ENCODE data around the gene GALK2. TPM values are rescaled to one million over a fixed set of nuclear protein-coding genes. Genes with fewer than 3 reads are reported as not detected.
A peak's percentile ranks its signal among the peaks of the same experiment; 100 is the strongest.

Gene GALK2
- polyA plus RNA-seq (20.7 to 29.7 TPM (median 29.7 TPM) in 3 replicates), polyA minus RNA-seq (16.0 to 35.2 TPM (median 29.2 TPM) in 3 replicates)
- polyA plus RNA-seq (2011; ENCODE audit: low read depth), result 14.3 TPM
- polyA plus RNA-seq (2011; cell fraction: cytosol; rRNA removed), result 14.9 and 19.7 TPM in 2 replicates
- 21.6 and 24.9 TPM in 2 replicates for polyA plus RNA-seq (2011; cell fraction: nucleus; rRNA removed)
- 19.6 and 22.5 TPM in 2 replicates for polyA plus RNA-seq (2012; ENCODE audit: low replicate concordance)
- 10.7 TPM for polyA minus RNA-seq (2011; cell fraction: cytosol; rRNA and poly(A)+ RNA removed)
- 19.0 and 26.9 TPM in 2 replicates for polyA minus RNA-seq (2011; cell fraction: nucleus; rRNA and poly(A)+ RNA removed)

- Histone ChIP-seq H3K9ac (ENCODE audit: control insufficient read depth, extremely low read depth, insufficient read depth, low read length) (peak within 1 kb of the TSS; percentile 95), H3K9me3 (ENCODE audit: control insufficient read depth, low read depth, low read length) (no peaks in the 10 kb centered on the region), H3K9me1 (ENCODE audit: control insufficient read depth, extremely low read depth, insufficient read depth, low read length) (no peaks in the 10 kb centered on the region), H2AFZ (ENCODE audit: control insufficient read depth, low read length) (peak within 1 kb of the TSS; percentile 98), H3K79me2 (ENCODE audit: control insufficient read depth, insufficient read depth, low read length) (peaks cover 30% of the 10 kb centered on the region), H3K4me3 (ENCODE audit: control insufficient read depth in 2 of 3, extremely low read depth in 1 of 3, insufficient read depth in 2 of 3, low read depth in 1 of 3, low read length in 3 of 3) (peak within 1 kb of the TSS; percentile 50 to 93 (median 78)), H3K27ac (ENCODE audit: control insufficient read depth, insufficient read depth, low read length) (peak within 1 kb of the TSS; percentile 96), H3K36me3 (ENCODE audit: control insufficient read depth in 2 of 2, extremely low read depth in 1 of 2, insufficient read depth in 2 of 2, low read length in 2 of 2) (no peaks in the 10 kb centered on the region), H4K20me1 (ENCODE audit: control insufficient read depth, extremely low read depth, insufficient read depth, low read length) (no peaks in the 10 kb centered on the region), H3K4me2 (ENCODE audit: control insufficient read depth, extremely low read depth, insufficient read depth, low read depth, low read length) (peak within 1 kb of the TSS; percentile 73), H3K27me3 (ENCODE audit: control insufficient read depth, extremely low read depth, insufficient read depth, low read length) (no peaks in the 10 kb centered on the region), H3K4me1 (ENCODE audit: control insufficient read depth, extremely low read depth, insufficient read depth, low read length) (peaks cover 13% of the 10 kb centered on the region)
- dilution Hi-C loops (cut with MboI; ENCODE audit: extremely low pct_ligation_motif_present, low sequenced_read_pairs), result no loop called here
- no peak for DNase-seq (ENCODE audit: low read depth, low spot score)
- peak; percentile 94 for FAIRE-seq
- TF ChIP-seq EZH2 (IDR thresholded peaks at IDR 0.05; ENCODE audit: low read length) (no peak), CTCF (optimal IDR thresholded peaks at IDR 0.05 in 1 of 3, IDR thresholded peaks at IDR 0.05 in 1 of 3, conservative IDR thresholded peaks at IDR 0.05 in 1 of 3; ENCODE audit: extremely low read depth in 1 of 3, insufficient read depth in 2 of 3, low read length in 3 of 3) (no peak)
These were observed at the start of gene GALK2 for GRCh38 chr15:49169880-49170597. Gene GALK2 (plus strand): TSS chr15:49170247. CDS start chr15:49170323, 76 bp downstream.

- dilution Hi-C loops (cut with MboI; ENCODE audit: extremely low pct_ligation_motif_present, low sequenced_read_pairs), result no loop called here
- no peak for FAIRE-seq
These were observed 49.2 kb upstream of the GALK2 start for GRCh38 chr15:49120832-49121231.

More at GRCh38 chr15:49120832-49121231, 49.2 kb upstream of the GALK2 start:
- Histone ChIP-seq H3K9me3 (ENCODE audit: control insufficient read depth, low read depth, low read length) (no peaks in the 10 kb centered on the region), H3K36me3 (ENCODE audit: control insufficient read depth in 2 of 2, extremely low read depth in 1 of 2, insufficient read depth in 2 of 2, low read length in 2 of 2) (no peaks in the 10 kb centered on the region), H3K9ac (ENCODE audit: control insufficient read depth, extremely low read depth, insufficient read depth, low read length) (no peak overlapping the region), H3K27me3 (ENCODE audit: control insufficient read depth, extremely low read depth, insufficient read depth, low read length) (no peaks in the 10 kb centered on the region), H3K4me3 (ENCODE audit: control insufficient read depth in 2 of 3, extremely low read depth in 1 of 3, insufficient read depth in 2 of 3, low read depth in 1 of 3, low read length in 3 of 3) (no peak overlapping the region), H2AFZ (ENCODE audit: control insufficient read depth, low read length) (no peak overlapping the region), H3K79me2 (ENCODE audit: control insufficient read depth, insufficient read depth, low read length) (no peaks in the 10 kb centered on the region), H3K4me1 (ENCODE audit: control insufficient read depth, extremely low read depth, insufficient read depth, low read length) (no peaks in the 10 kb centered on the region), H3K9me1 (ENCODE audit: control insufficient read depth, extremely low read depth, insufficient read depth, low read length) (no peaks in the 10 kb centered on the region), H4K20me1 (ENCODE audit: control insufficient read depth, extremely low read depth, insufficient read depth, low read length) (no peaks in the 10 kb centered on the region), H3K4me2 (ENCODE audit: control insufficient read depth, extremely low read depth, insufficient read depth, low read depth, low read length) (no peak overlapping the region), H3K27ac (ENCODE audit: control insufficient read depth, insufficient read depth, low read length) (no peak overlapping the region)
- TF ChIP-seq EZH2 (IDR thresholded peaks at IDR 0.05; ENCODE audit: low read length) (no peak), CTCF (optimal IDR thresholded peaks at IDR 0.05 in 1 of 3, IDR thresholded peaks at IDR 0.05 in 1 of 3, conservative IDR thresholded peaks at IDR 0.05 in 1 of 3; ENCODE audit: extremely low read depth in 1 of 3, insufficient read depth in 2 of 3, low read length in 3 of 3) (no peak)
- DNase-seq (ENCODE audit: low read depth, low spot score), result no peak

Data from keratinocyte (primary cell).